H1 (cell line): ENCODE results near the gene MACROD2. TPM values are rescaled to one million over a fixed set of nuclear protein-coding genes. Genes with fewer than 3 reads are reported as not detected.

ENCODE experiments used
- CTCF ChIA-PET: fragments of 300-600 bp; sonication (Branson Sonifier 250); formaldehyde crosslinking; loops from one replicate; lab custom pipeline; 2021; ENCODE audit not compliant: partially characterized antibody; lab: Charles Lee
- POLR2A ChIA-PET: fragments of 300-600 bp; sonication (Branson Sonifier 250); formaldehyde crosslinking; loops from one replicate; lab custom pipeline; 2021; ENCODE audit warnings: inconsistent platforms; ENCODE audit not compliant: partially characterized antibody; lab: Charles Lee
- DNase-seq, 2 experiments: peaks; one replicate each; pipeline versions ENCODE4 v3.0.0 to v3.0.0-alpha.2; 2010 to 2022; ENCODE audit warnings: low spot score in 2 of 2, low read depth in 1 of 2, mixed read lengths in 1 of 2
- FAIRE-seq: peaks from 2 replicates; lab custom pipeline; 2011; peaks lifted over from hg19 to GRCh38; lab: Jason Lieb, UNC
- H2AFZ ChIP-seq: 2 replicates; pipeline ENCODE4 v1.8.1; 2012; ENCODE audit warnings: low read length, inconsistent platforms
- H2AK5ac ChIP-seq: 2 replicates; pipeline ENCODE4 v1.6.1; 2013; ENCODE audit warnings: low read depth, low read length
- H2BK120ac ChIP-seq: replicated peaks from 2 replicates; pipeline ENCODE3; 2013; ENCODE audit warnings: low read depth, low read length, inconsistent platforms
- H2BK12ac ChIP-seq: 2 replicates; pipeline ENCODE4 v1.6.1; 2013; ENCODE audit warnings: low read depth, low read length
- H2BK15ac ChIP-seq: 2 replicates; pipeline ENCODE4 v1.6.1; 2013; ENCODE audit warnings: low read length
- H2BK20ac ChIP-seq: 2 replicates; pipeline ENCODE4 v1.6.1; 2013; ENCODE audit warnings: low read length
- H2BK5ac ChIP-seq: 2 replicates; pipeline ENCODE4 v1.6.1; 2013; ENCODE audit warnings: low read depth, low read length
- H3K14ac ChIP-seq: 2 replicates; pipeline ENCODE4 v1.6.1; 2013; ENCODE audit warnings: inconsistent platforms; ENCODE audit not compliant: insufficient read length
- H3K18ac ChIP-seq: 2 replicates; pipeline ENCODE4 v1.6.1; 2013; ENCODE audit warnings: low read length; ENCODE audit errors: extremely low read depth
- H3K23ac ChIP-seq: 2 replicates; pipeline ENCODE4 v1.6.1; 2013; ENCODE audit warnings: inconsistent platforms; ENCODE audit not compliant: insufficient read length
- H3K23me2 ChIP-seq: 2 replicates; pipeline ENCODE4 v1.6.1; 2013; ENCODE audit warnings: low read depth, low read length
- H3K27ac ChIP-seq: 2 replicates; pipeline ENCODE4 v1.6.1; 2011; ENCODE audit warnings: low read depth, low read length, inconsistent platforms
- H3K27me3 ChIP-seq, 4 experiments: replicated peaks in 1 of 4; 1 replicate in 1 of 4; 2 replicates in 3 of 4; pipeline versions ENCODE4 v1.6.1 to v1.8.1; 2011 to 2013; ENCODE audit warnings: low read length in 3 of 4, mild to moderate bottlenecking in 3 of 4, inconsistent platforms in 2 of 4, mixed read lengths in 2 of 4, moderate library complexity in 1 of 4; ENCODE audit not compliant: control insufficient read depth in 3 of 4, insufficient read depth in 3 of 4; ENCODE audit errors: extremely low read depth in 1 of 4
- H3K36me3 ChIP-seq, 4 experiments: 2 replicates each; pipeline versions ENCODE4 v1.6.1 to v1.8.1; 2011 to 2013; ENCODE audit warnings: mild to moderate bottlenecking in 4 of 4, low read length in 3 of 4, moderate library complexity in 2 of 4, control low read depth in 1 of 4, inconsistent platforms in 1 of 4; ENCODE audit not compliant: insufficient read depth in 4 of 4, control insufficient read depth in 2 of 4
- H3K4ac ChIP-seq: replicated peaks from 2 replicates; pipeline ENCODE3; 2013; ENCODE audit warnings: low read length, low read depth, mixed read lengths, inconsistent platforms; ENCODE audit not compliant: insufficient read length
- H3K4me1 ChIP-seq, 4 experiments: replicated peaks in 1 of 4; 1 replicate in 1 of 4; 2 replicates in 3 of 4; pipeline versions ENCODE4 v1.6.1 to v1.8.1; 2011 to 2013; ENCODE audit warnings: low read length in 3 of 4, inconsistent platforms in 2 of 4, mixed read lengths in 1 of 4; ENCODE audit not compliant: insufficient read depth in 4 of 4, control insufficient read depth in 3 of 4
- H3K4me2 ChIP-seq, 2 experiments: 2 replicates each; pipeline versions ENCODE4 v1.6.1 to v1.8.1; 2011 to 2013; ENCODE audit warnings: low read depth in 2 of 2, low read length in 2 of 2, control low read depth in 1 of 2, inconsistent platforms in 1 of 2, mild to moderate bottlenecking in 1 of 2; ENCODE audit not compliant: insufficient read depth in 1 of 2
- H3K4me3 ChIP-seq, 4 experiments: fragments of 200-600, 300-600 bp in 1 of 4; sonication (generic), shearing (Covaris generic), sonication (Bioruptor Twin) in 1 of 4; 2 replicates each; pipeline versions ENCODE4 v1.5.1 to v1.8.1; 2011 to 2016; ENCODE audit warnings: low read length in 4 of 4, low read depth in 3 of 4, control low read depth in 2 of 4, inconsistent platforms in 2 of 4, mild to moderate bottlenecking in 2 of 4, mixed read lengths in 1 of 4, moderate library complexity in 1 of 4; ENCODE audit not compliant: insufficient read depth in 2 of 4; ENCODE audit errors: extremely low read depth in 1 of 4
- H3K56ac ChIP-seq: replicated peaks from 2 replicates; pipeline ENCODE3; 2013; ENCODE audit warnings: low read depth, mild to moderate bottlenecking, mixed read lengths, low read length, inconsistent platforms; ENCODE audit not compliant: insufficient read length
- H3K79me1 ChIP-seq: 2 replicates; pipeline ENCODE4 v1.6.1; 2013; ENCODE audit warnings: low read depth, low read length, control low read depth
- H3K79me2 ChIP-seq, 2 experiments: 2 replicates each; pipeline versions ENCODE4 v1.6.1 to v1.8.1; 2012 to 2013; ENCODE audit warnings: low read length in 2 of 2, mild to moderate bottlenecking in 2 of 2, inconsistent platforms in 1 of 2; ENCODE audit not compliant: insufficient read depth in 2 of 2, control insufficient read depth in 1 of 2
- H3K9ac ChIP-seq, 4 experiments: replicated peaks in 1 of 4; 1 replicate in 1 of 4; 2 replicates in 3 of 4; pipeline versions ENCODE4 v1.6.1 to v1.8.1; 2011 to 2013; ENCODE audit warnings: low read depth in 3 of 4, low read length in 3 of 4, control low read depth in 2 of 4, mild to moderate bottlenecking in 2 of 4, moderate library complexity in 2 of 4, inconsistent platforms in 1 of 4; ENCODE audit errors: extremely low read depth in 1 of 4
- H3K9me3 ChIP-seq, 2 experiments: 2 replicates each; pipeline versions ENCODE4 v1.6.1 to v1.8.1; 2012 to 2013; ENCODE audit warnings: mild to moderate bottlenecking in 2 of 2, moderate library complexity in 2 of 2, control low read depth in 1 of 2, inconsistent platforms in 1 of 2, low read depth in 1 of 2, low read length in 1 of 2, mixed read lengths in 1 of 2; ENCODE audit not compliant: insufficient read depth in 2 of 2
- H4K20me1 ChIP-seq, 2 experiments: replicated peaks in 1 of 2; 2 replicates each; pipeline versions ENCODE3 to v1.8.1; 2011 to 2013; ENCODE audit warnings: inconsistent platforms in 2 of 2, low read length in 2 of 2, mild to moderate bottlenecking in 1 of 2; ENCODE audit not compliant: insufficient read depth in 2 of 2, control insufficient read depth in 1 of 2
- H4K5ac ChIP-seq: 2 replicates; pipeline ENCODE4 v1.6.1; 2013; ENCODE audit warnings: low read length, low read depth, mixed read lengths, inconsistent platforms; ENCODE audit not compliant: insufficient read length
- H4K8ac ChIP-seq: 2 replicates; pipeline ENCODE4 v1.8.0; 2013; ENCODE audit warnings: mild to moderate bottlenecking, moderate library complexity, low read length, inconsistent platforms; ENCODE audit not compliant: insufficient read depth; ENCODE audit errors: extremely low read depth
- H4K91ac ChIP-seq: replicated peaks from 2 replicates; pipeline ENCODE3; 2013; ENCODE audit warnings: low read length, mixed read lengths, inconsistent platforms; ENCODE audit not compliant: insufficient read length
- EP300 ChIP-seq, 2 experiments: IDR thresholded peaks; 1 replicate in 1 of 2; 2 replicates in 1 of 2; pipeline ENCODE4 v1.6.1; 2011 to 2012; ENCODE audit warnings: low read depth in 2 of 2, low read length in 2 of 2, mild to moderate bottlenecking in 2 of 2, borderline replicate concordance in 1 of 2, inconsistent platforms in 1 of 2, moderate library complexity in 1 of 2
- GABPA ChIP-seq: IDR thresholded peaks from 2 replicates; pipeline ENCODE4 v1.6.1; 2011; ENCODE audit warnings: mild to moderate bottlenecking, low read length, moderate library complexity, borderline replicate concordance; ENCODE audit not compliant: insufficient read depth
- GTF2F1 ChIP-seq: IDR thresholded peaks from 2 replicates; pipeline ENCODE4 v1.6.1; 2012; ENCODE audit warnings: low read depth, low read length, improper control_type of control experiment, borderline replicate concordance
- MAFK ChIP-seq: IDR thresholded peaks from 2 replicates; pipeline ENCODE4 v1.6.1; 2012; ENCODE audit warnings: low read depth, mild to moderate bottlenecking, improper control_type of control experiment, low read length
- SIN3A ChIP-seq, 2 experiments: IDR thresholded peaks in 1 of 2; conservative IDR thresholded peaks in 1 of 2; 2 replicates each; pipeline ENCODE4 v1.6.1; 2011 to 2012; ENCODE audit warnings: low read length in 2 of 2, improper control_type of control experiment in 1 of 2, low read depth in 1 of 2, mild to moderate bottlenecking in 1 of 2
- SP1 ChIP-seq: IDR thresholded peaks from 2 replicates; pipeline ENCODE4 v1.6.1; 2011; ENCODE audit warnings: low read depth, low read length
- SP2 ChIP-seq: IDR thresholded peaks from 2 replicates; pipeline ENCODE4 v1.6.1; 2012; ENCODE audit warnings: mild to moderate bottlenecking, low read length, inconsistent platforms
- YY1 ChIP-seq: IDR thresholded peaks from 2 replicates; pipeline ENCODE4 v1.6.1; 2011; ENCODE audit warnings: low read depth, mild to moderate bottlenecking, low read length
- WGBS, 2 experiments: shearing (Covaris generic) in 1 of 2; methylation state at CpG; one replicate each; pipeline versions ENCODE4 v1.1.6 to v1.1.7; 2013 to 2015; ENCODE audit warnings: low lambda C conversion rate in 2 of 2, mixed read lengths in 2 of 2, inconsistent platforms in 1 of 2, low coverage in 1 of 2, missing lambda C conversion rate in 1 of 2; ENCODE audit not compliant: insufficient replicate concordance in 2 of 2, insufficient coverage in 1 of 2, insufficient read length in 1 of 2; ENCODE audit errors: extremely low coverage in 1 of 2, missing lambda C conversion rate in 1 of 2; 5-methylcytosine and 5-hydroxymethylcytosine counted together
- polyA plus RNA-seq, 7 experiments: library from polyadenylated mRNA; depleted of rRNA in 3 of 7; stranded (reverse) in 5 of 7; unstranded in 2 of 7; fragments of >200 nt in 5 of 7; fragments of 200-250 nt in 2 of 7; gene quantifications; 1 replicate in 5 of 7; 2 replicates in 1 of 7; 4 replicates in 1 of 7; pipeline versions ENCODE4 v1.2.1 to v1.2.3, GENCODE V29; 2011 to 2013; ENCODE audit warnings: missing spikeins in 2 of 7, mixed read lengths in 2 of 7
- total RNA-seq: library from RNA; stranded (reverse); fragmentation: NEBNext Ultra II Directional; extraction: Animal tissue kit (Norgen Biotek cat#: 25700); gene quantifications from 2 replicates; pipeline ENCODE4 v1.2.1, GENCODE V29; 2021
- TF ChIP-seq, protein P1 (sequence below): IDR thresholded peaks from 2 replicates; pipeline ENCODE4 v1.6.1; 2012; ENCODE audit warnings: inconsistent platforms
- TF ChIP-seq, protein P2 (sequence below): IDR thresholded peaks from 2 replicates; pipeline ENCODE4 v1.6.1; 2012; ENCODE audit warnings: low read length, inconsistent platforms

Gene MACROD2
- total and polyA plus RNA-seq, 2 of the 8 experiments (the other 6 are each of a cell fraction or from before 2014, with no cell fraction given), result 0.70 to 3.9 TPM

- CTCF ChIA-PET, result interaction anchor here (1.0 to 1.4 kb wide), 2 partner anchors 16 to 17 kb away, joined by 3 read pairs; no protein-coding TSS in a partner anchor
- Histone ChIP-seq H2AK5ac (no peak overlapping the region), H3K79me2 (no peaks in the 10 kb centered on the region), H2BK15ac (no peak overlapping the region), H3K14ac (no peak overlapping the region), H3K4me2 (no peak overlapping the region), H4K8ac (no peak overlapping the region), H3K36me3 (no peaks in the 10 kb centered on the region), H3K27me3 (no peaks in the 10 kb centered on the region), H2BK5ac (no peak overlapping the region), H3K56ac (no peak overlapping the region), H4K91ac (no peak overlapping the region), H2BK120ac (no peak overlapping the region), H3K23ac (no peak overlapping the region), H2BK12ac (no peak overlapping the region), H3K23me2 (no peaks in the 10 kb centered on the region), H2BK20ac (no peak overlapping the region), H3K9me3 (no peaks in the 10 kb centered on the region), H3K4me1 (no peaks in the 10 kb centered on the region), H4K20me1 (no peaks in the 10 kb centered on the region), H3K79me1 (no peaks in the 10 kb centered on the region), H4K5ac (no peak overlapping the region), H3K9ac (peak overlapping the region in 1 of 4 experiments; percentile 13; a peak in 1 of 7 replicates), H3K4ac (no peak overlapping the region), H3K4me3 (no peak overlapping the region), H2AFZ (no peak overlapping the region), H3K18ac (no peak overlapping the region), H3K27ac (no peak overlapping the region)
- TF ChIP-seq YY1 (no peak), SIN3A (conservative IDR thresholded peaks at IDR 0.05 in 1 of 2, IDR thresholded peaks at IDR 0.05 in 1 of 2; ENCODE audit: low read depth in 1 of 2, low read length in 2 of 2) (no peak), GABPA (no peak), SP1 (no peak), SP2 (no peak), GTF2F1 (no peak), MAFK (no peak), EP300 (IDR thresholded peaks at IDR 0.05; ENCODE audit: borderline replicate concordance in 1 of 2, low read depth in 2 of 2, low read length in 2 of 2) (no peak)
- TF ChIP-seq, protein P1, sequence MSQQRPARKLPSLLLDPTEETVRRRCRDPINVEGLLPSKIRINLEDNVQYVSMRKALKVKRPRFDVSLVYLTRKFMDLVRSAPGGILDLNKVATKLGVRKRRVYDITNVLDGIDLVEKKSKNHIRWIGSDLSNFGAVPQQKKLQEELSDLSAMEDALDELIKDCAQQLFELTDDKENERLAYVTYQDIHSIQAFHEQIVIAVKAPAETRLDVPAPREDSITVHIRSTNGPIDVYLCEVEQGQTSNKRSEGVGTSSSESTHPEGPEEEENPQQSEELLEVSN, result no peak
- TF ChIP-seq, protein P2, sequence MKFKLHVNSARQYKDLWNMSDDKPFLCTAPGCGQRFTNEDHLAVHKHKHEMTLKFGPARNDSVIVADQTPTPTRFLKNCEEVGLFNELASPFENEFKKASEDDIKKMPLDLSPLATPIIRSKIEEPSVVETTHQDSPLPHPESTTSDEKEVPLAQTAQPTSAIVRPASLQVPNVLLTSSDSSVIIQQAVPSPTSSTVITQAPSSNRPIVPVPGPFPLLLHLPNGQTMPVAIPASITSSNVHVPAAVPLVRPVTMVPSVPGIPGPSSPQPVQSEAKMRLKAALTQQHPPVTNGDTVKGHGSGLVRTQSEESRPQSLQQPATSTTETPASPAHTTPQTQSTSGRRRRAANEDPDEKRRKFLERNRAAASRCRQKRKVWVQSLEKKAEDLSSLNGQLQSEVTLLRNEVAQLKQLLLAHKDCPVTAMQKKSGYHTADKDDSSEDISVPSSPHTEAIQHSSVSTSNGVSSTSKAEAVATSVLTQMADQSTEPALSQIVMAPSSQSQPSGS, result no peak
- 100% methylated on average over 1 of the region's 1 CpG; no CpG with 5 or more reads in 1 of the 2 experiments for WGBS, 2 experiments
- no peak for DNase-seq
- POLR2A ChIA-PET, result no interaction called here
- FAIRE-seq, result no peak
Observed at GRCh38 chr20:15379681-15380296, 1384.5 kb downstream of the MACROD2 start.
